SH-SY5Y (cell line): Measurements from ENCODE around the gene IKZF1.

Source experiments
- GATA2 ChIP-seq: IDR thresholded peaks from 2 replicates; pipeline ENCODE4 v1.6.1; 2011; ENCODE audit warnings: mild to moderate bottlenecking, low read depth, low read length
- GATA3 ChIP-seq: IDR thresholded peaks from 2 replicates; pipeline ENCODE4 v1.6.1; 2011; ENCODE audit warnings: low read depth, mild to moderate bottlenecking, low read length, moderate library complexity

The IKZF1 gene

DNA sequence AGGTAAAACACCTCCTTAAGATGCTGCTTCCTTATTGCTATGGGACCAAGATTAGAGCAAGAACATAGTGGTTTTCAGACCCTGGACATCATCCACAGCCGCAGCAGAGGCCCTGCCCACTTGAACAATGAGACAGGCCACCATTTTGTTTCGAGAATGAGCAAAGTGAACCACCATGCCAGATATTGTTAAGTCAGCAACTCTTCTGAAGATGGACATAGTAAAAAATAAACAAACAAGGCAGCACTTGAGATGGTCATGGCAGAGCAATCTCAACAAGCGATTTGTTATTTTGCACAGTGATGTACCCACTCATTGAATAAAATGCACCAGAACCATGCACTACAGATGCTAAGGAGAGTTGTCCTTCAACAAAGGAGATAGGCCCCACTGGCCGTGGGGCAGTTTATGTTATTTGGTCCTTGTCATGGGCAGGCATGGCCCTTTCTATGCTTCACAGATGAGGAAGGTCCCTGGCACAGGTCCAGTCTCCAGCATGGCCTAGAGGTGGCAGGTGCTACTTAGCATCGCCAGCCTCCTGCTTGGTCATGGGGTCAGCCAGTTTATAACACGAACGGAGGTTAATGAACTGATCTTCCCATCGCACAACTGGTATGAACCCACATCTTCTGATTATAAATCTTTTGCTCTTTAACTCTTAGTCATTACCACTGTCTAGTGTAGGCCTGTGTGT is 44.1 kb downstream of the IKZF1 start:
- no peak for TF ChIP-seq GATA2
- TF ChIP-seq GATA3 = no peak

DNA sequence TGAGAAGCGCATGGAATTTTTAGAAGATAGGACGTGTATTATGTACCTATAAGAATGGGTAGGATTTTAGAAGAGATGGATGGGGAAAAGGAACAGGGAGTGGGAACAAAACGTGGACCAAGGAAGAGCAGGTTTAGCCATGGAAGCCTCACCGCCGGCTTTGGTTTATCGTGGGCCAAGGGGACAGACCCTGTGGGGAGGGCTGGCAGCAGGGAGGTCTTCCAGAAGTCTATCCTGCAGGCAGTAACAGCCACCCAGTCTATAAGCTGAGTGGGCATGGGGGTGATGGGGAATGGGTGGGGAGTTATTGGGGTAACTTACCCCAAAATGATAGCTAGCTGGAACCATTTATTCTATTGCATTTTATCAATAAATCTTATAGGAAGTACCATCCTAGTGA is 44.9 kb downstream of the IKZF1 start:
- no peak for TF ChIP-seq GATA2
- TF ChIP-seq GATA3 = no peak

DNA sequence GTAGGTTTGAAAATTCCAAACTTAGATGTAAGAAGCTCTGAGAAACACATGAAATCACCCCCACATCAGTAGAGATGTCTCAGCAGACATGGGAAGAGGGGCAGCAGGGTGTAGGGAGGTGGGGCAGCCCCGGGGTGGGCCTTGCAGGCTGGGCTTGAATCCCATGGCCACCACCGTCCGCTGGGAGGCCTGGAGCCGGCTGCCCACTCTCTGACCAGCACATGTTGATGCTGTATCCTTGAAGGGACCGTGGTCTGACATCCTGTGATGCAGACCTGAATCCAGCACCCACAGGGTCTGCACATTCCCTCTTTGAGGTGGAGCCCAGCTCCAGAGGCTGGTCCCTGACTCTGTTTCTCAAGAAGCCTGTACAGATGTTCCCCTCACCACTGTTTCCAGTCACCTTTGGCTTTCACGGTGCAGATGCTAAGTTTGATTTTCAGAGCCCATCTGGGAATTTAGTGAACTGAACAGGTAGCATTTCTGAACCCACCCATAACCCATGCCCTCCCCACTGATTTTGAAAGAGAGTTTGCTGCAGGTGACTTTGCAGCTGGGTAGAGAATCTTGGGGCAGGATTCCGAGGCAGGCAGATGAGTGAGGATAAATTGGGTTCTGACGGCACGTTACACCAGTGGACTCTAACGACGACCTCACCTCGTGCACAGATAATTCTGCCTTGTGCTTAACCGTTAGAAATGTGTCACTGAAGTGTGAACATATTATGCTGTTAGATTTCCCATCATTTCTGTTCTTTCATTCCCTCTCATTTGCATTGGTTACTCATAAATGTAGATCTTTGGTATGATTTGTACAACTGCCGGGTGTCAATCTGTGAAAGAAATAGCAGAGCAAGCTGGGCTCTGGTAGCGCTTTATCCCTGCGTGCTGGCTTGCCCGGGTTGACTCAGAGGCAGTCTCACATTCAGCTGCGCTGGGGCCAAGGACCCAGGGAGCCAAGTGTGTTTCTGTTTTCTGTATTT is 45.7 kb downstream of the IKZF1 start:
- no peak for TF ChIP-seq GATA2
- no peak for TF ChIP-seq GATA3

DNA sequence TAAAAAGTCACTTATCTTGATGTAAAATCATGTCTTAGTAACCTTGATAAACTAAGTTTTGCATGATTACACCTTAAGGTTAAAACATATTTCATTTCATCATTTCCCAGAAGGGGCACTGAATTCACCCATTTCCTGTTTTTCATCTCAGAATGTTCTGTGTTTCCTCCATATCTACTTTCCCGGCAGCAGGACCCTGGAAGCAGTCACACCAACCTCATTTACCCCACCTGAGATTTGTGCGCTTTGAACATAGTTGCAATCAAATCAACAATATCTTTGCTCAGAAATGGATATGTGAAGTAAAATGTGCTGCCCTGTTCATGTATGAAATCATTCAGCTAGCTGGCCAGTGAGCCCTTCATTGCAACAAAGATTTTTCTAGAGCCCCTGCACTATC is 46.8 kb downstream of the IKZF1 start:
- no peak for TF ChIP-seq GATA2
- TF ChIP-seq GATA3 = no peak

DNA sequence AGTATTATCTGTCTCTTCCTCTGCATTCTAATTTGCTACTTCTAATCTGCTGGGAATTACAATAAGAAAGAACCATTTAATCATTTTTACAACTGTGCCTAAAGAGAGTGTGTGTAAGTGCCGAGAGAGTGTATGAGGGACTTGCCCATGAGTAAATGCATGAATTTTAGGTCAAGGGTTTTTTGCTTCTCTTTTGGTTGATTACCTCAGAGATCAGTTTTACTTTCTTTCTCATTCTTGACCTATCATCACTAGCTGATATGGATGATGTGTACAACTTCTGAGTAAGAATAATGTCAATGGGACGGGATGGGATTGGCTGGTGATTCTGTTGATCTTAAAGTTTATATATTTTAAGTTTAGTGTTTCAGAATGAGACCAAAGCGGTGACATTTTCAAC is 47.8 kb downstream of the IKZF1 start:
- TF ChIP-seq GATA2 (no peak), GATA3 (no peak)

DNA sequence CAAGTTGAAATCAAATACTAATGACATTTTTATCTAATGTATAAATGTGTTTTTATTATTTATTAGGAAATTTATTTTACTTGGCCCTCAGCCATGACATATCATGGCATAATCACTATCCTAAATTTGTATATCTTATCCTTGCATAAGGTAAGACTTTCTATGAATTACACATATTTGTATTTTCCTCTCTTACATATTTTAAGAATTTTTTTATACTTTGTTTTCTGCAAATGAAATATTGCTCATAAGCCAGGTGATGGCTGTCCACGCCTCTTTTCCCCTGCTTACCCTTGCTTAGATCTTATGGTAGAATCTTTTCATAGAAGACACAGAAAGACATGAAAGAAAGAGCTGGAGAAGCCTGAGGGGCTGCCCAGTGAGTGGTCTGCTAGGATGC is 48.2 kb downstream of the IKZF1 start:
- TF ChIP-seq GATA2 (no peak), GATA3 (no peak)

DNA sequence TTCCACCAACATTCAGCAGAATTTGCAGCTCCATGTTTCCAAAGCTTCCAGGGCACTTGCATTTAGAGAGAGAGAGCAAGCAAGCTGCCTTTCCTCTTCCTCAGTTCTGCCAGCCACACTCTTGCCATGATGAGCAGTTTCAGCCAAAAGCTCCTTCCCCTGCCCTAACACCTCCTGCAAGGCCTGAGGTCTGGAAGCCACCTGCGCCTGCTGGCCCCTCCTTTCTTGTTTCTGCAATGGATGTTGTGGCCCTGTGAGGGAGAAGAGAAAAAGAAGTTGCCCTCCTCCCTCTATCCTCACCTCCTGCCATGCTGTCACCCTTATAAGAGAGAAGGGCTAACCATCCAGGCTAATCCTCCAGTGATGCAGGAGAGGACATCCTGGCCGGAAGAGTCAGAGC is 48.7 kb downstream of the IKZF1 start:
- TF ChIP-seq GATA3 (no peak), GATA2 (no peak)

DNA sequence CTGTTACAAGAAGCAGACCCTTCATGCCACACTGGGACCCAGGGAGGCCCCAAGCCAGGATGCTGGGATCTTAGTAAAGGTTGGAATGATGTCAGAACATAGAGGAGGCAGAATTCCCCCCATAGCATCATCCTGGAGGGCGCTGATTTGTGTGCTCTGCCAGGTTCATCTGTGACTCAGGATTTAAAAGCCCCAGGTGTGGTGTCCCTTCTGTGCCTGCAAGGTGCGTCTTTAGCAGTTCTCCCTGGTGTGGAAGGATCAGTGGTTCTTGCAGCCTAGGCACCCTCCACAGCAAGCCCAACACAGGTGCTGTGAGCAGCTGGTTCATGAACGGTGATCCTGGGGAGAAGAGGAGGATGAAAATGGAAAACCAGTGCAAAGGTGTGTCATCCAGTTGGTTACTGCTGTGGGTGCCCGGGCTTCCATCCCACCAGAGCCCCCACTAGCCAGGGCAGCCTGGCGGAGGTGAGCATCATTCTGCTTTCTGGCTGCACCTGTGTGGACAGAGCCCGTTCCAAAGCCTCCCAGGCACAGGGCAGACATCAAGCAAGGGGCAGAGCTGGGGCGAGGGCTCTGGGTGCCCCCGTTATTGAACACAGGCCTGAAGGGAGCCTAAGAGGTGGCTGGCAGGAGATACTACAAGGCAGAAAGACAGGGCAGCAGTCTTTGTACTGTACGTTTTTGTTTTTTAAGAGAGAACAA is 49.5 kb downstream of the IKZF1 start:
- TF ChIP-seq GATA2 (no peak), GATA3 (no peak)

DNA sequence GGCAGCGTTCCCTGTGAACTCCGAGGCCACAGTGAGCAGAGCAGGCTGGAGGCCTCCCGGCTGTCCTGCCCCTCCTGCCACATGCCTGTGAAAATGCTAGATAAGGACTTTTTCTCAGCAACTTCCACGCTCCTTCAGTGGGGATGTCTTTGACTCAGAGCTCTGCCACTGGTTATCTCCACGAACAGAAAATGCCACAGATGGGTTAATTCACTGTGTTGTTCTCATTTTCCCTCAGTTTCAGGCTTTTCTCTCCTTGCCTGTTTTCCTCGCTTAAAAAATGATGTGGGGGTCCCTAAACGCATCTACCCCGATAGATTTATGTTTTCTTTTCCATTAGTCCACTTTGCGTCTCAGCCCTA is 51.3 kb downstream of the IKZF1 start:
- no peak for TF ChIP-seq GATA3
- no peak for TF ChIP-seq GATA2

DNA sequence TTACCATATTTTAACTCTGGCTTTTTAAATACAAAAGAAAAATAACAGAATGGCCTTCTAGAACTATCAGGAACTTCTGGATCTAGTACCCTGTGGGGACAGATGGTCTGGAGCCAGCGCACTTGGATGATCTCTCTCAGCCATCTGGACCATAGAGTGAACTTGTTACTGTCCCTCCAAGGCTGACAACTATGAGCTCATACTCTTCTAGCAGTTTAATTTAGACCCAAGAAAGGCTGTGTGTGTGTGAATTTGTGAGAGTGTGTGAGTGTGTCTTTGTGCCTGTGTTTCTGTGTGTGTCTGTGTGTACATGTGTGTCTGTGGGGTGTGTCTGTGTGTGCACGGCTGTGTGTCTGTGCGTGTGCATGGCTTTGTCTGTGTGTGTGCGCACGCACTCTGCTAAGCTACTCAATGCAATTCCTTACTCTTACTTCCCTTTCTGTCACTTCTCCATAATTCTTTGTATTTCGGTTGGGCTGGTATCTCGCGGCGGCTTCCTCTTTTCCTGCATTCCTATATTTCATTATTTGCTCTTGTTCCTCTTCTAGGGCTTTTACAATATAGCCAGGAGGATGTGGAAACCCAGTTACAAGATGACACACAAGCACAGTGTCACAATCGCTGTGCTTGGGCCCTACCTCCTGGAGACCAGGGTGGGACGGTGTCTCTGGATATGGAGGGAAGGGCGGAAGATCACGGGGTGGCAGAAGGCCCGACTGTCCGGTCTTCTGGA is 51.9 kb downstream of the IKZF1 start:
- TF ChIP-seq GATA3 = no peak
- no peak for TF ChIP-seq GATA2

DNA sequence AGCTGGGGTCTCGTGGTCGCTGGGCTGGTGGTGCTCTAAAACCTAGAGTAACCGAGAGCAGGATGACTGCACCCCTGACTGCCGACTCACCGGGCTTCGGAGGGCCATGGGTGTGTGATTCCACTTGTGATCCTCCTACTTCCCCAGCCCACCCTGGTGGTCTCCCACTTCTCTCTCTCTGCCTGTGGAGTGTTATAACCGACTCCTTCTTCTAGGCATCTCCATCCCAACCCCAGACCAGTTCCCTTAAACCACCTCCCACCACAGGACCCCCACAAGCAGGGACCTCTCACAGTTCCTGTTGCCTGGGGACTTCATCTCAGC is 52.4 kb downstream of the IKZF1 start:
- TF ChIP-seq GATA2 (no peak), GATA3 (no peak)

DNA sequence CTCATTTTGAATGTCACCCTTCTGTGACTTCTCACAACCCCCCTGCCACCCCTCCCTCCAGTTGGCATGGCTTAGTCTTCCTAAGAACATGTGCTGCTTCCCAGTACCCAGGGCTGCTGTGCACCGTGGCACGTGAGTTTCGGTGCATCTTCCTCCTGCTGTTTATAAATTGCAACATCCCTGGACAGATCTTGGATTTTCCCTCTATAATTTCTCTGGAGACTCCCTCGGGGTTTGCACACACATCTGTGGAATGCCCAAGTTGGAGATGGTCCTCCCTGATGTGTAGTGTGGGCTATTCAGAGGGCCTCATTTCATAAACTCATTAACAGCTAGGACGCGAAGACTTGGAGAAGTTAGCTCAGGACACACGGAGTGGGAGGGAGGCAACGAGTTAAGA is 52.9 kb downstream of the IKZF1 start:
- TF ChIP-seq GATA3 (no peak), GATA2 (no peak)

DNA sequence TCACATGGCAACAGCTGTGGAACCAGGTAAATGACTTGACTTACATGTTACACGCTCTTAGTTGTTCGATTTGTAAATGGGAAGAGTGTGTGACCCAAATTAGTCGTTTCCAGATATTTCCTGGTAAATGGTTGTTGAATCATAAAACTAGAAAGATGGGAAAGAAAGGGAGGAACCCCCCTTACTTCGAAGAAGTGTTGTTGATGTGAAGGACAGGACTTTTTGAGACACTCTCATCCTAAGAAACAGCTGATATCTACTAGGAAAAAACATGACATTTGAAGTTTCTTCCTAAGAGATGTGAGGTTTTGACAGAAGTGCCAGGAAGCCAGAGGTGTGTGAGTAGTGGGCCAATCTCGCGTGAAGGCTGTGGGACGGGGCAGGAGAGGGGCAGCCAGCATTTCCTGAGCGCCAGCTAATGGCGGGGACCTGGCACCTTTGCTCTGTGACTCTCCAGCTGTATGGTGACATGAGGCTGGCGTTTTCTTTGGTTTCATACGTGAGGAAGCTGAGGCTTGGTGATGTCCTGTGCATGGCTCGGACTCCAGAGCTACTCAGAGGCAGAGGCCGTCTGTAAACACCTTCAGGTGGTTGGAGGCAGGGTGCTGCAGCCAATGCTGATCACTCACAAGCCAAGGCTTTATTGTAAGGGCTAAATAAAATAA is 53.7 kb downstream of the IKZF1 start:
- TF ChIP-seq GATA2 = no peak
- TF ChIP-seq GATA3 = no peak
